ENCODE measurements around the gene MRPL14.
"Not testable (repeated sequence)": the region's sequence is repeated elsewhere in the genome, so short reads cannot be mapped to it uniquely, and the experiment has no call there.

DNA sequence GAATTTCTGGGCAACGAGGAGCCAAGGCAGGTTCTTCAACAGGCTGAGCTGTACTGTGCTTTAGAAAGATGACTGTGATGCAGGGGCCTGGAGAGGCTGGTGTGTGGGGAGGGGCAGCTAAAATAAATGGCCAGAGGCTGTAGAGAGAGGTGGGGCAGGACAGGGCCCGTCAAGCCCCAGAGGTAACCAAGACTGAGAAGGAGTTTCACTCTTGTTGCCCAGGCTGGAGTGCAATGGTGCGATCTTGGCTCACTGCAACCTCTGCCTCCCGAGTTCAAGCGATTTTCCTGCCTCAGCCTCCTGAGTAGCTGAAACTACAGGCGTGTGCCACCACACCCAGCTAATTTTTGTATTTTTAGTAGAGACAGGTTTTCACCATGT, 32.0 kb downstream of the MRPL14 start:
- not testable (repeated sequence) for TF ChIP-seq CTCF, POLR2A (IDR thresholded peaks at IDR 0.05)
